DOHH2 (cell line): ENCODE data around the gene ORAI2.
"Not testable (repeated sequence)": the region's sequence is repeated elsewhere in the genome, so short reads cannot be mapped to it uniquely, and the experiment has no call there.

Source experiments
- H3F3A ChIP-seq: fragments of 200-600 bp; sonication (generic), shearing (Covaris generic); 2 replicates; pipeline ENCODE4 v1.6.0; 2016; ENCODE audit warnings: antibody characterized with exemption, mild to moderate bottlenecking; ENCODE audit not compliant: control insufficient read depth, insufficient read depth
- H3K27ac ChIP-seq: fragments of 200-600 bp; sonication (generic); 2 replicates; pipeline ENCODE4 v1.5.1; 2014; ENCODE audit warnings: low read depth, mild to moderate bottlenecking, low read length, moderate library complexity
- H3K27me3 ChIP-seq: fragments of 200-600 bp; sonication (generic); 2 replicates; pipeline ENCODE4 v1.6.1; 2014; ENCODE audit warnings: mild to moderate bottlenecking, low read length, mixed read lengths; ENCODE audit not compliant: control insufficient read depth
- H3K36me3 ChIP-seq: fragments of 200-600 bp; sonication (generic); 2 replicates; pipeline ENCODE4 v1.6.1; 2014; ENCODE audit warnings: mild to moderate bottlenecking, low read length, moderate library complexity, mixed read lengths; ENCODE audit not compliant: control insufficient read depth
- H3K4me1 ChIP-seq: fragments of 200-600 bp; sonication (generic); 2 replicates; pipeline ENCODE4 v1.6.1; 2014; ENCODE audit warnings: mild to moderate bottlenecking, low read length, mixed read lengths; ENCODE audit not compliant: control insufficient read depth
- H3K4me2 ChIP-seq: fragments of 200-600 bp; sonication (generic); 2 replicates; pipeline ENCODE4 v1.6.0; 2014; ENCODE audit warnings: mild to moderate bottlenecking, low read length, moderate library complexity
- H3K4me3 ChIP-seq: fragments of 200-600 bp; sonication (generic); 2 replicates; pipeline ENCODE4 v1.5.1; 2014; ENCODE audit warnings: mild to moderate bottlenecking, low read length, mixed read lengths
- H3K79me2 ChIP-seq: fragments of 200-600 bp; sonication (generic); 2 replicates; pipeline ENCODE4 v1.6.1; 2014; ENCODE audit warnings: mild to moderate bottlenecking, low read length, mixed read lengths; ENCODE audit not compliant: control insufficient read depth
- H3K9me2 ChIP-seq: fragments of 200-600 bp; sonication (generic); replicated peaks from 2 replicates; pipeline ENCODE4 v1.6.1; 2014; ENCODE audit warnings: mild to moderate bottlenecking, low read length, mixed read lengths; ENCODE audit not compliant: control insufficient read depth
- H3K9me3 ChIP-seq: fragments of 200-600 bp; sonication (generic); 2 replicates; pipeline ENCODE4 v1.6.1; 2014; ENCODE audit warnings: antibody characterized with exemption, low read length, mixed read lengths; ENCODE audit not compliant: control insufficient read depth, insufficient read depth
- H4K20me1 ChIP-seq: fragments of 200-600 bp; sonication (generic); 2 replicates; pipeline ENCODE4 v1.6.0; 2014; ENCODE audit warnings: low read depth, mild to moderate bottlenecking, antibody characterized with exemption, low read length, moderate library complexity; ENCODE audit not compliant: control insufficient read depth, insufficient read depth
- CTCF ChIP-seq: fragments of 200-600 bp; sonication (generic); IDR thresholded peaks from one replicate; pipeline ENCODE4 v1.5.1; 2014; ENCODE audit warnings: antibody characterized with exemption, mild to moderate bottlenecking, low read depth, low read length; ENCODE audit not compliant: poor library complexity, severe bottlenecking
- EZH2phosphoT487 ChIP-seq: fragments of 200-600 bp; sonication (generic); IDR thresholded peaks from 2 replicates; pipeline ENCODE4 v1.6.1; 2017; ENCODE audit warnings: borderline replicate concordance, mild to moderate bottlenecking, antibody characterized with exemption, low read length, moderate library complexity, mixed read lengths

Gene ORAI2

DNA sequence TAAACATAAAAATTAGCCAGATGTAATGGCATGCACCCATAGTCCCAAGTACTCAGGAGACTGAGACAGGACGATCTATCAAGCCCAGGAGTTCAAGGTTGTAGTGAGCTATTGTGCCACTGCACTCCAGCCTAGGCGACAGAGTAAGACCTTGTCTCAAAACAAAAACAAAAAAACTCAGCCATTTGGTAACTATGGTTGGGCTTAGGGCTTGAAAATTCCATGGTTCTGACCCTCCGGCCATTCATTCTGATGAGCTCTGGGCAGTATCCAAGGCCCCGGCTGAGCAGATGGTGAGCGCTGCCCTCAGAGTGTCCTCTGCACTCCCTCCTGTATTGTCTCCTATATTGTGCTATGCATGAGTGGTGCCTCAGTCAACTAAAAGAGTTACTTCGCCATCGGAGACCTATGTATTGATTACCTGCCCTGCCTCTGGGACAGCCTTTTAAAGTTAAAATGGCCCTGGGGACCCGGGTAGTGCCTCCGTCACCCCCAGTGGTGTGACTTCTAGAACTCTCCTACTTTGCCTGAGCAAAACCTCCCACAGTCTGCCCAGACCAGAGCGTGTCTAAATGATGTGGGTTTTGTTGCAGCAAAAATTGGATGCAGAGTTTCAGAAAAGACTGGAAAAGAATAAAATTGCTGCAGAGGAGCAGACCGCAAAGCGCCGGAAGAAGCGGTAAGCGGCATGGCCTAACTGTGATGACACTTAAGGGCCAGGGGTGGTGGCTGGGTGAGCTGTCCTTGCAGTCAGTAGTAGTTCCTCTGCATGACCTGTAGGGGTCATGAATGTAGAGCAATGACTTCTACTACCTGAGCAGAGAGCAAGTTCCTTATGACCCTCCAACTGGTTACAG is 29.1 kb upstream of the ORAI2 start:
- peak overlapping the region; percentile 36 for H3K4me3 ChIP-seq
- peaks cover 50% of the 10 kb centered on the region for H3K79me2 ChIP-seq
- H3K36me3 ChIP-seq = peaks cover 94% of the 10 kb centered on the region
- H3K9me2 ChIP-seq = no peaks in the 10 kb centered on the region
- H3K4me1 ChIP-seq = peaks cover 90% of the 10 kb centered on the region
- H3F3A ChIP-seq = peaks cover 44% of the 10 kb centered on the region
- TF ChIP-seq EZH2phosphoT487 (no peak), CTCF (peak; percentile 94)
- H3K27ac ChIP-seq = peak overlapping the region; percentile 86
- H3K9me3 ChIP-seq = 0 out of 2 replicates have a peak, but pooled peaks cover under 1% of the 10 kb centered on the region
- no peaks in the 10 kb centered on the region for H4K20me1 ChIP-seq
- H3K4me2 ChIP-seq = peak overlapping the region; percentile 76
- no peaks in the 10 kb centered on the region for H3K27me3 ChIP-seq

GRCh38 chr7:102404862-102405188 is 28.6 kb upstream of the ORAI2 start:
- not testable (repeated sequence) for H4K20me1 ChIP-seq, H3K4me3 ChIP-seq, H3K9me2 ChIP-seq, H3K27ac ChIP-seq, H3K9me3 ChIP-seq, H3K27me3 ChIP-seq
- peaks cover 94% of the 10 kb centered on the region for H3K36me3 ChIP-seq
- H3K79me2 ChIP-seq = peaks cover 52% of the 10 kb centered on the region
- peak overlapping the region; percentile 76; the same call in 1 of the 2 replicates for H3K4me2 ChIP-seq
- peaks cover 86% of the 10 kb centered on the region for H3K4me1 ChIP-seq
- H3F3A ChIP-seq = peaks cover 45% of the 10 kb centered on the region

- peak overlapping the region; percentile 4; the same call in 1 of the 2 replicates for H3K27ac ChIP-seq
- peaks cover 83% of the 10 kb centered on the region for H3K79me2 ChIP-seq
- peak overlapping the region; percentile 7; the same call in 1 of the 2 replicates for H3K4me3 ChIP-seq
- TF ChIP-seq EZH2phosphoT487 = no peak
- TF ChIP-seq CTCF = no peak
- H3K9me3 ChIP-seq = peaks cover 6% of the 10 kb centered on the region; the same call in 1 of the 2 replicates
- no peaks in the 10 kb centered on the region for H3K9me2 ChIP-seq
- H3K36me3 ChIP-seq = peaks cover 100% of the 10 kb centered on the region
- no peaks in the 10 kb centered on the region for H4K20me1 ChIP-seq
- peaks cover 21% of the 10 kb centered on the region for H3F3A ChIP-seq
- peaks cover 73% of the 10 kb centered on the region for H3K4me1 ChIP-seq
- H3K4me2 ChIP-seq = peak overlapping the region; percentile 34
- H3K27me3 ChIP-seq = no peaks in the 10 kb centered on the region
Observed at GRCh38 chr7:102407910-102408309, 25.5 kb upstream of the ORAI2 start.

DNA sequence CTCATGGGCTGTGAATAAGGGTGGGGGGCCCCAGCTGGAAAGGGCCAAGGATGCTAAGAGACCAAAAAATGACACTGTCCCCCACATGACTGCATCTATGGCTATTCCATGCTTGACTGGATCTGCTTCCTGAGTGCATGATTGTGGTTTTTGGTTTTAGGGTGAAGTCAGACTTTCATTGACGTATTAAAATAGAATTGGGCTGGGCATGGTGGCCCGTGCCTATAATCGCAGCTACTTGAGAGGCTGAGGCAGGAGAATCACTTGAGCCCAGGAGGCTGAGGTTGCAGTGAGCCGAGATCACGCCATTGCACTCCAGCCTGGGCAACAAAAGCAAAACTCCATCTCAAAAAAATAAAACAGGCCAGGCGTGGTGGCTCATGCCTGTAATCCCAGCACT is 24.8 kb upstream of the ORAI2 start:
- H3K9me2 ChIP-seq, H3K27me3 ChIP-seq, H3K9me3 ChIP-seq, H4K20me1 ChIP-seq: not testable (repeated sequence)
- Histone ChIP-seq H3K27ac (peak overlapping the region; percentile 4; the same call in 1 of the 2 replicates), H3K4me1 (peaks cover 71% of the 10 kb centered on the region), H3K4me2 (peak overlapping the region; percentile 34), H3F3A (peaks cover 19% of the 10 kb centered on the region), H3K79me2 (peaks cover 81% of the 10 kb centered on the region), H3K4me3 (peak overlapping the region; percentile 7; the same call in 1 of the 2 replicates), H3K36me3 (peaks cover 100% of the 10 kb centered on the region)
